HCT116 (cell line): Measurements from ENCODE around the gene ZFP3. TPM values are rescaled to one million over a fixed set of nuclear protein-coding genes. Genes with fewer than 3 reads are reported as not detected.

Source experiments
- ATAC-seq: fragments of 200-7000 bp; cut with Tn5 transposase; 2 replicates; pipeline ENCODE4 v1.9.1; 2020; ENCODE audit warnings: mild to moderate bottlenecking, moderate library complexity
- BruUV-seq: library from RNA; stranded (reverse); fragments of 400-500 nt; replicated peaks from 2 replicates; lab custom pipeline; 2021; lab: Mats Ljungman, UMichigan
- CTCF ChIA-PET: fragments of 300-600 bp; sonication (Branson Sonifier 250); formaldehyde crosslinking; loops from one replicate; lab custom pipeline; 2021; ENCODE audit warnings: antibody characterized with exemption; lab: Charles Lee
- POLR2A ChIA-PET: fragments of 300-600, 350-600 bp; sonication (Branson Sonifier 250); formaldehyde crosslinking; loops from one replicate; lab custom pipeline; 2021; ENCODE audit warnings: antibody characterized with exemption; lab: Charles Lee
- RAD21 ChIA-PET, 2 experiments: fragments of 300-600 bp; sonication (Branson Sonifier 250); formaldehyde crosslinking; loops; one replicate each; lab custom pipeline; 2023; ENCODE audit warnings: low total read pairs in 2 of 2; ENCODE audit not compliant: uncharacterized antibody in 2 of 2, unreplicated experiment in 2 of 2, low non-redundant PET in 1 of 2; lab: Charles Lee
- DNase-seq: peaks from one replicate; pipeline ENCODE4 v3.0.0-alpha.2; 2010; ENCODE audit warnings: low read depth, low spot score
- H2AFZ ChIP-seq: fragments of 200-600 bp; shearing (Covaris generic), sonication (generic); 2 replicates; pipeline ENCODE4 v1.6.1; 2017; ENCODE audit warnings: low read depth, mixed run types, mixed read lengths, antibody characterized with exemption, low read length; ENCODE audit not compliant: poor library complexity, severe bottlenecking
- H3K27ac ChIP-seq: 2 replicates; pipeline ENCODE4 v1.5.1; 2012; ENCODE audit warnings: low read depth, low read length
- H3K27me3 ChIP-seq: fragments of 200-600 bp; sonication (generic); 2 replicates; pipeline ENCODE4 v1.6.1; 2016; ENCODE audit warnings: mixed run types, low read length, mixed read lengths; ENCODE audit not compliant: insufficient read depth
- H3K36me3 ChIP-seq, 2 experiments: fragments of 200-500 bp in 1 of 2; fragments of 200-600 bp in 1 of 2; sonication (Bioruptor generic) in 1 of 2; sonication (generic) in 1 of 2; 2 replicates each; pipeline versions ENCODE4 v1.5.1 to v1.6.1; 2014 to 2016; ENCODE audit warnings: low read length in 2 of 2, inconsistent platforms in 1 of 2, mixed read lengths in 1 of 2, mixed run types in 1 of 2; ENCODE audit not compliant: insufficient read depth in 2 of 2, control insufficient read depth in 1 of 2
- H3K4me1 ChIP-seq, 2 experiments: fragments of 200-600 bp in 1 of 2; sonication (generic) in 1 of 2; 2 replicates each; pipeline versions ENCODE4 v1.5.1 to v1.6.1; 2012 to 2017; ENCODE audit warnings: low read length in 2 of 2, inconsistent platforms in 1 of 2, mild to moderate bottlenecking in 1 of 2, mixed read lengths in 1 of 2, mixed run types in 1 of 2, moderate library complexity in 1 of 2; ENCODE audit not compliant: insufficient read depth in 2 of 2, control insufficient read depth in 1 of 2
- H3K4me2 ChIP-seq: fragments of 200-600 bp; sonication (generic); 2 replicates; pipeline ENCODE4 v1.6.1; 2017; ENCODE audit warnings: mixed run types, low read length, mixed read lengths
- H3K4me3 ChIP-seq, 2 experiments: fragments of 200-600 bp in 1 of 2; sonication (generic) in 1 of 2; replicated peaks in 1 of 2; 2 replicates each; pipeline ENCODE4 v1.5.1; 2011 to 2016; ENCODE audit warnings: low read length in 2 of 2, control low read depth in 1 of 2, low read depth in 1 of 2, mild to moderate bottlenecking in 1 of 2, mixed read lengths in 1 of 2, mixed run types in 1 of 2
- H3K79me2 ChIP-seq: fragments of 200-600 bp; sonication (generic); 2 replicates; pipeline ENCODE4 v1.6.1; 2017; ENCODE audit warnings: mild to moderate bottlenecking, mixed run types, low read length, moderate library complexity, mixed read lengths; ENCODE audit not compliant: insufficient read depth
- H3K9ac ChIP-seq: fragments of 200-600 bp; sonication (generic); 2 replicates; pipeline ENCODE4 v1.6.1; 2016; ENCODE audit warnings: low read length, mixed read lengths
- H3K9me2 ChIP-seq: fragments of 200-600 bp; sonication (generic), shearing (Covaris generic); 2 replicates; pipeline ENCODE4 v1.6.1; 2017; ENCODE audit warnings: mixed run types, mild to moderate bottlenecking, moderate library complexity; ENCODE audit not compliant: insufficient read depth
- H3K9me3 ChIP-seq, 2 experiments: fragments of 200-500 bp in 1 of 2; fragments of 200-600 bp in 1 of 2; sonication (Bioruptor generic) in 1 of 2; sonication (generic) in 1 of 2; 2 replicates each; pipeline ENCODE4 v1.6.1; 2014 to 2017; ENCODE audit warnings: low read length in 2 of 2, mixed read lengths in 2 of 2, inconsistent platforms in 1 of 2, low read depth in 1 of 2, mild to moderate bottlenecking in 1 of 2, mixed run types in 1 of 2, moderate library complexity in 1 of 2; ENCODE audit not compliant: control insufficient read depth in 1 of 2, insufficient read depth in 1 of 2
- H4K20me1 ChIP-seq: fragments of 200-600 bp; sonication (generic), shearing (Covaris generic); 2 replicates; pipeline ENCODE4 v1.6.1; 2017; ENCODE audit warnings: mixed run types, mild to moderate bottlenecking, moderate library complexity; ENCODE audit not compliant: insufficient read depth
- ATF3 ChIP-seq: IDR thresholded peaks from 2 replicates; pipeline ENCODE4 v1.6.1; 2012
- CBX3 ChIP-seq: IDR thresholded peaks from 2 replicates; pipeline ENCODE4 v1.6.1; 2012; ENCODE audit warnings: low read depth
- CEBPB ChIP-seq: IDR thresholded peaks from 2 replicates; pipeline ENCODE4 v1.6.1; 2012; ENCODE audit warnings: low read depth
- CTCF ChIP-seq, 3 experiments: fragments of 200-600 bp in 1 of 3; sonication (generic) in 1 of 3; IDR thresholded peaks in 2 of 3; conservative IDR thresholded peaks in 1 of 3; 2 replicates each; pipeline ENCODE4 v1.5.1; 2012 to 2017; ENCODE audit warnings: low read depth in 2 of 3, low read length in 2 of 3, antibody characterized with exemption in 1 of 3, borderline replicate concordance in 1 of 3, control low read depth in 1 of 3, mild to moderate bottlenecking in 1 of 3, mixed read lengths in 1 of 3, mixed run types in 1 of 3, moderate library complexity in 1 of 3; ENCODE audit not compliant: insufficient read depth in 1 of 3
- EGR1 ChIP-seq: IDR thresholded peaks from 2 replicates; pipeline ENCODE4 v1.6.1; 2012; ENCODE audit warnings: low read depth
- ELF1 ChIP-seq: IDR thresholded peaks from 2 replicates; pipeline ENCODE4 v1.6.1; 2012; ENCODE audit warnings: low read depth, borderline replicate concordance
- EZH2 ChIP-seq: fragments of 200-600 bp; sonication (generic); IDR thresholded peaks from 2 replicates; pipeline ENCODE4 v1.6.1; 2017; ENCODE audit warnings: antibody characterized with exemption, mixed run types
- EZH2phosphoT487 ChIP-seq: fragments of 200-600 bp; IDR thresholded peaks from 2 replicates; pipeline ENCODE4 v1.6.1; 2018; ENCODE audit warnings: antibody characterized with exemption, borderline replicate concordance
- FOSL1 ChIP-seq: IDR thresholded peaks from 2 replicates; pipeline ENCODE4 v1.6.1; 2012; ENCODE audit warnings: low read depth
- JUND ChIP-seq: IDR thresholded peaks from 2 replicates; pipeline ENCODE4 v1.6.1; 2012
- MAX ChIP-seq: IDR thresholded peaks from 2 replicates; pipeline ENCODE4 v1.6.1; 2012
- POLR2A ChIP-seq: IDR thresholded peaks from 2 replicates; pipeline ENCODE4 v1.7.0; 2011; ENCODE audit warnings: borderline replicate concordance; ENCODE audit not compliant: insufficient read depth, insufficient read length; ENCODE audit errors: extremely low read depth
- POLR2AphosphoS5 ChIP-seq: IDR thresholded peaks from 2 replicates; pipeline ENCODE4 v1.6.1; 2011; ENCODE audit warnings: mild to moderate bottlenecking, low read depth, low read length, moderate library complexity
- RAD21 ChIP-seq: IDR thresholded peaks from 2 replicates; pipeline ENCODE4 v1.6.1; 2012; ENCODE audit warnings: low read depth, mild to moderate bottlenecking
- SIN3A ChIP-seq: IDR thresholded peaks from 2 replicates; pipeline ENCODE4 v1.6.1; 2012; ENCODE audit warnings: low read depth
- SP1 ChIP-seq: IDR thresholded peaks from 2 replicates; pipeline ENCODE4 v1.6.1; 2012; ENCODE audit warnings: low read depth
- SRF ChIP-seq: IDR thresholded peaks from 2 replicates; pipeline ENCODE4 v1.6.1; 2012; ENCODE audit warnings: low read depth
- TCF7L2 ChIP-seq: IDR thresholded peaks from 2 replicates; pipeline ENCODE4 v1.7.0; 2011; ENCODE audit warnings: borderline replicate concordance, inconsistent platforms; ENCODE audit not compliant: insufficient read depth, insufficient read length; ENCODE audit errors: extremely low read depth
- ZBTB33 ChIP-seq: IDR thresholded peaks from 2 replicates; pipeline ENCODE4 v1.6.1; 2011; ENCODE audit warnings: mild to moderate bottlenecking, low read length, moderate library complexity; ENCODE audit not compliant: insufficient replicate concordance; ENCODE audit errors: extremely low read depth
- ZFX ChIP-seq: fragments of 450-650 bp; IDR thresholded peaks from 2 replicates; pipeline ENCODE4 v1.6.1; 2017
- ZNF274 ChIP-seq: fragments of 200-500 bp; sonication (Bioruptor generic); IDR thresholded peaks from 2 replicates; pipeline ENCODE4 v1.6.1; 2014; ENCODE audit warnings: mild to moderate bottlenecking, low read depth, low read length, inconsistent platforms
- intact Hi-C: fragments of 100-400 bp; cut with micrococcal nuclease; formaldehyde crosslinking; loops from 2 replicates; pipeline ENCODE4 v1.10.0; 2022
- total RNA-seq: library from RNA; stranded (reverse); gene quantifications from one replicate; pipeline ENCODE4 v1.2.1, GENCODE V29; 2021; ENCODE audit not compliant: unreplicated experiment

The ZFP3 gene
- total RNA-seq, 1 experiment from 2014 or later = 0.05 TPM

GRCh38 chr17:5031365-5032082, 46.7 kb upstream of the ZFP3 start:
- DNase-seq = peak; percentile 62
- peaks cover 3 to 11% of the 10 kb centered on the region in 2 experiments; a peak in 3 of 4 replicates for H3K4me1 ChIP-seq
- CTCF ChIA-PET = interaction anchor here (0.9 kb wide), 2 partner anchors 9 to 24 kb away, joined by 3 to 4 read pairs; no protein-coding TSS in a partner anchor
- POLR2A ChIA-PET = no interaction called here
- H3K27ac ChIP-seq = no peak overlapping the region
- H3K4me3 ChIP-seq = peak overlapping the region; percentile 30 to 44
- peak overlapping the region; percentile 88 for H2AFZ ChIP-seq
- TF ChIP-seq SP1 = no peak
- TF ChIP-seq CEBPB = no peak
- TF ChIP-seq JUND = no peak
- TF ChIP-seq ZBTB33 = no peak
- TF ChIP-seq EZH2 = no peak
- TF ChIP-seq CBX3 = no peak
- peak; percentile 55 to 79 (median 55) for TF ChIP-seq CTCF (IDR thresholded peaks at IDR 0.05 in 2 of 3, conservative IDR thresholded peaks at IDR 0.05 in 1 of 3; ENCODE audit: borderline replicate concordance in 1 of 3, insufficient read depth in 1 of 3, low read depth in 2 of 3, low read length in 2 of 3)
- TF ChIP-seq TCF7L2 = no peak
- TF ChIP-seq ATF3 = no peak
- TF ChIP-seq FOSL1 = no peak
- TF ChIP-seq RAD21 = peak; percentile 49; the same call in 1 of the 2 replicates
- peak; percentile 41; the same call in 1 of the 2 replicates for TF ChIP-seq EGR1
- peak; percentile 75 for TF ChIP-seq MAX
- no peak for TF ChIP-seq SIN3A
- TF ChIP-seq ZFX = no peak
- TF ChIP-seq EZH2phosphoT487 = no peak
- no peak for TF ChIP-seq POLR2A
- no peak for TF ChIP-seq SRF
- TF ChIP-seq ZNF274 = no peak
- no peak for TF ChIP-seq POLR2AphosphoS5
- no peak for TF ChIP-seq ELF1
- no peaks in the 10 kb centered on the region for H3K79me2 ChIP-seq
- H3K27me3 ChIP-seq = no peaks in the 10 kb centered on the region
- peak overlapping the region; percentile 44; the same call in 1 of the 2 replicates for H3K9ac ChIP-seq
- intact Hi-C loops = loop anchor here (1.0 kb wide), 1 partner anchor 31 kb away; no protein-coding TSS in a partner anchor
- no peaks in the 10 kb centered on the region for H3K36me3 ChIP-seq
- H3K4me2 ChIP-seq = peak overlapping the region; percentile 84
- no peaks in the 10 kb centered on the region for H4K20me1 ChIP-seq
- BruUV-seq = no TSS peak
- no peaks in the 10 kb centered on the region for H3K9me2 ChIP-seq
- no peaks in the 10 kb centered on the region for H3K9me3 ChIP-seq
- RAD21 ChIA-PET = no interaction called here
- peak; percentile 84 for ATAC-seq
